Epithelial cell of esophagus (primary cell): Measurements from ENCODE around the gene YAE1.

ENCODE experiments used
- DNase-seq: peaks from one replicate; pipeline ENCODE4 v3.0.0; 2010; ENCODE audit warnings: low read depth
- H3K4me3 ChIP-seq: 2 replicates; pipeline ENCODE4 v1.5.1; 2011; ENCODE audit warnings: mild to moderate bottlenecking, low read length, control low read depth
- TF ChIP-seq, protein P1 (sequence below): IDR thresholded peaks from 2 replicates; pipeline ENCODE4 v1.5.1; 2011; ENCODE audit warnings: low read depth, mild to moderate bottlenecking, low read length, control low read depth, inconsistent platforms; ENCODE audit not compliant: insufficient read depth; ENCODE audit errors: missing control alignments

YAE1 gene

GRCh38 chr7:39527951-39528350 is 38.3 kb upstream of the YAE1 start:
- DNase-seq, result peak; percentile 24
- H3K4me3 ChIP-seq, result no peak overlapping the region
- TF ChIP-seq, protein P1, sequence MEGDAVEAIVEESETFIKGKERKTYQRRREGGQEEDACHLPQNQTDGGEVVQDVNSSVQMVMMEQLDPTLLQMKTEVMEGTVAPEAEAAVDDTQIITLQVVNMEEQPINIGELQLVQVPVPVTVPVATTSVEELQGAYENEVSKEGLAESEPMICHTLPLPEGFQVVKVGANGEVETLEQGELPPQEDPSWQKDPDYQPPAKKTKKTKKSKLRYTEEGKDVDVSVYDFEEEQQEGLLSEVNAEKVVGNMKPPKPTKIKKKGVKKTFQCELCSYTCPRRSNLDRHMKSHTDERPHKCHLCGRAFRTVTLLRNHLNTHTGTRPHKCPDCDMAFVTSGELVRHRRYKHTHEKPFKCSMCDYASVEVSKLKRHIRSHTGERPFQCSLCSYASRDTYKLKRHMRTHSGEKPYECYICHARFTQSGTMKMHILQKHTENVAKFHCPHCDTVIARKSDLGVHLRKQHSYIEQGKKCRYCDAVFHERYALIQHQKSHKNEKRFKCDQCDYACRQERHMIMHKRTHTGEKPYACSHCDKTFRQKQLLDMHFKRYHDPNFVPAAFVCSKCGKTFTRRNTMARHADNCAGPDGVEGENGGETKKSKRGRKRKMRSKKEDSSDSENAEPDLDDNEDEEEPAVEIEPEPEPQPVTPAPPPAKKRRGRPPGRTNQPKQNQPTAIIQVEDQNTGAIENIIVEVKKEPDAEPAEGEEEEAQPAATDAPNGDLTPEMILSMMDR, result no peak

- DNase-seq, result no peak
- TF ChIP-seq, protein P1, result no peak
- no peak overlapping the region for H3K4me3 ChIP-seq
These were observed 37.4 kb upstream of the YAE1 start for GRCh38 chr7:39528849-39529248.

DNA sequence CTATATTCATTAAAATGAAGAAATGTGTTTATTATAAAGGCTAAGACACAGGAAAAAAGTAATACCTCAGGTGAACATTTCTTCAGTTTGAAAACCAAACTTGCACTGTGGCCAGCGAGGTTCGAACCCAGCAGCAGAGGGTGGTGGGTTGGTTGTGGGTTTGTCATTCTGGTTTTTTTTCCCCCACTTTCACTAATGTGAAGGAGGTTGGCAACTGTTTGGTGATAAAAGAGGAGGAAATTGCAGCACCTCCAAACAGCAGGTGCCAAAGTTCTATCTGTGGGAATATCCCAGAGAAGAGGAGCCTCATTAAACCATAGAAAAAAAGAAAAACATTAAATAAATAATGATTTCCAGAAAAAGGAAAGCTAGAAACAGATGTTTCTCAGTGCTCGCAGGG is 36.6 kb upstream of the YAE1 start:
- TF ChIP-seq, protein P1, result no peak
- no peak overlapping the region for H3K4me3 ChIP-seq
- no peak for DNase-seq

GRCh38 chr7:39530971-39531370 is 35.2 kb upstream of the YAE1 start:
- peak; percentile 24 for DNase-seq
- TF ChIP-seq, protein P1, result no peak

DNA sequence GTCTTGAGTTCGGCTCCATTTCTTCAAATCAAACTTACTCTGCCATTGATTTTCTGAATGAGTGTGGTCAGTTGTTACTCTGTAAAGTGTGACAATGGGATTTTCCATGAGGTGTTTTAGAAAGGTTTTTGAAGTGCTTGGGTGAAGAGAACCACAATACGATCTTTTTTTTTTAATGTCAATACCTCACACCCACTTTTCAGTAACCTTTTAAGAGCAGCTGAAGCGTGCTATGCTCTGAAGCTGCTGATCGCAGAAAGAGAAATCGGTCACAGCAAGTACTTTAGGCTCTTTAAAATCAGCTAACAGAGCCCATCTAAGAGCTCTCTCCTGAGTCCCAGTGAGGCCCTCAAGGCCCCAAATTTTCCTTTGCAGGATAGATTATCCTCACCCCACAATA is 34.4 kb upstream of the YAE1 start:
- no peak for DNase-seq
- H3K4me3 ChIP-seq, result no peak overlapping the region
- TF ChIP-seq, protein P1, result no peak

More at GRCh38 chr7:39530971-39531370, 35.2 kb upstream of the YAE1 start:
- H3K4me3 ChIP-seq, result no peak overlapping the region

DNA sequence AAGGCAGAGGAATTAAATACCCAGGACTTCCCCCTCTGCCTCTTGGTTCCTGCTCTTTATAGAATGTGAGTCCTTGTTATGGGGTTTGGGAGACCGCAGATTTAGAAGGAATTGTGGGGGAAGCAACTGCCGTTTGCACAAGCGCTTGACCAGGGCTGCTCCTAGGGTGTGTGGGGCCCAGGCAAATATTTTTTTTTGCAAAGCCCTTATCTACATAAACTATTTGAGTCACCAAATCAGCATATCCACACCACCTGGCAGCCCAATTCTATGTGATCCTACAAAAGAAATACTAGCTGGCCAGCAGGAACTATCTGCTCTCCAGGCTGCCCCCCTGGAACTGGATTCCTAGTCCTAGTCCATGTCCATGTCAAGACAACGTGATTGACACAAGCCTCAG is 33.4 kb upstream of the YAE1 start:
- H3K4me3 ChIP-seq, result no peak overlapping the region
- TF ChIP-seq, protein P1, result no peak
- DNase-seq, result no peak

- DNase-seq, result no peak
- H3K4me3 ChIP-seq, result no peak overlapping the region
- TF ChIP-seq, protein P1, result no peak
These were observed 31.6 kb upstream of the YAE1 start for GRCh38 chr7:39534599-39534998.
